ENCODE measurements around the gene SUN1.

- TF ChIP-seq EZH2 (IDR thresholded peaks at IDR 0.05; ENCODE audit: low read length, missing control alignments) (no peak), CTCF (conservative IDR thresholded peaks at IDR 0.05 in 1 of 2, IDR thresholded peaks at IDR 0.05 in 1 of 2; ENCODE audit: low read depth in 1 of 2, low read length in 2 of 2) (no peak)
These were observed 47.4 kb downstream of the SUN1 start for GRCh38 chr7:879706-880105.

Measured in fibroblast of lung (primary cell).